ENCODE data around the gene DBNDD1.
"Not testable (repeated sequence)": the region's sequence is repeated elsewhere in the genome, so short reads cannot be mapped to it uniquely, and the experiment has no call there.

Gene DBNDD1

GRCh38 chr16:90010676-90011507 lies 8.4 kb downstream of the DBNDD1 start:
- no peak for DNase-seq

DNA sequence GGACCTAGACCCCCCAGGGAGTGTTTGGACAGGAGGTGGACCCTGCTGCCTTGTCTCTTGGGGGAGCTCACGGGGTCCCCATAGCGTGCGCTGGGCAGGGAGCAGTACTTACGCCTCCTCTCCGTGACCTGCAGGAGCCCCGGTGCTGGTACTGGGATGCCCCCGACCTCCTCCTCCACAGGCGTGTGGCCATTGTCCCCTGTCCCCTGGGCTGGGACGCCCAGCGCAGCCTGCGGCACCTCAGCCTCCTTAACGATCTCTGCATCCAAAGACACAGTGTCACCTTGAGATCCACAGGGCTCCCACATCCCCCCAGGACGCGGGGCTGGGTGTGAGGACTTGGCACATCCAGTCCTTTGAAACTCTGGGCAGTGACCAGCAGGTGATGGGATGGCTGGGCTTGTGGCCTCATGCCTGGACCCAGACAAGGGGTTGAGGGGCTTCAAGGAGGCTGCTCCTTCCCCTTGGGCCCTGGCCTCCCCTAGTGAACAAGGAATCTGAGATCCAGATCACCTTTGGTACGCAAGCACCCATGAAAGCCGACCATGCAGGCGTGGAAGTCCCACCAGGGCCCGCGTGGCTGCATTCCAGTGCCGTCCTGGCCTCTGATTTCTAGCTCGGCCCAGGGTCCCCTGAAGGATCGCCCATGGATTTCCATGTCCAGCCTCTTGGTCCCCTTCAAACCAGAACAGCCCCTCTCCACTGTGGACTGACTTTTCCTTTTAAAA lies 9.9 kb downstream of the DBNDD1 start:
- no peak for DNase-seq

DNA sequence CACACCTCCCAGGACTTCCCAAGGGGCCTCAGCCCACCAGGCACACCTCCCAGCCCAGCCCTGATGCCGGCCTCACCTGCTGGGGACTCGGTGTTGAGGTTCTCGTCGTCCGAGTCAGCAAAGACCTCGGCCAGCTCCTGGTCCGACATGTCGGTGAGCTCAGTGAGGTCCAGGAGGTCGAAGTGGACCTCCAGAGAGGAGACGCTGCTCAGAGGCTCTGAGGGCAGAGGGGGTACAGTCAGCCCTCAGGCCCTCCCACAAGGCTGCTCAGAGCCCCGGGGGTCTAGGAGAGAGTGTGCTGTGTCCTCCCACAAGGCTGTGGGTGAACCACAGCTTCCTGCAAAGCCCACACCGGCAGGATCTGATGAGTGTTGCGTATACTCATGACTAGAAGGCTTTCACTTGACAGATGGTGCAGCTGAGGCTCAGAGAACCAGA lies 10.5 kb downstream of the DBNDD1 start:
- peak; percentile 59 for DNase-seq

GRCh38 chr16:90007635-90008234 lies 11.5 kb downstream of the DBNDD1 start:
- not testable (repeated sequence) for DNase-seq

- no peak for DNase-seq
These were observed 12.2 kb downstream of the DBNDD1 start for GRCh38 chr16:90007015-90007414.

DNA sequence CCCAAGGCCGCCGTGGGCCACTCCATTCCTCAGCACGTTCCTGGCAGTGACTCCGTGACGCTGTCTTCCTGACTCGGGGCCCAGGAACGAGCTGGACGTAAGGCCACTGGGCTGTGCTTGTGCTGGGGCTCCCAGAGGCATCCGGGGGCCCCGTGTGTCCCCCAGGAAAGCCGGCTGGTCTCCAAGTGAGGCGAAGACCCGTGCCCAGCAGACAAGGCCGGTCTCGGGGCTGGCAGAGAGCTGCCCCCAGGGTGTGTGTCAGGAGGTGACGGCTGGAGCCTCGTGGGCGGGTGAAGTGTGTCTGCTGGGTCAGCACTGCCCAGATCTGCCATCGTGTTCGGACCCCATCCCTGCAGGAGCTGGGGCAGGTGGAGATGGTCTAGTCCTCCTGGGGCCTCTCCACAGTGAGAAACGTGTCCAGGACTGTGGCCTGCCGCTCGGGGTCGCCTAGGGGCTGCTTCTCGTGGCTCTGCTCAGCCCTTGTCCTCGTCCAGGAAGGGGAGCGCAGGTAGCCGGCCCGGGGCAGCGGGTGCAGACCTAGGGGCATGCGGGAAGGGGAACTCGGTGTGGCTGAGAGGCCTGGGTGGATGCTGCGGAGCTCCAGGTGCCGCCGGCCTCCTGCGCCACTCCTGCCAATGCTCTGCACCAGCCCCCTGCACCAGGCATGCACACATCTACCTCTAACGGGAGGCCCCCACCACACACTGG lies 13.1 kb downstream of the DBNDD1 start:
- DNase-seq = no peak

- DNase-seq = no peak
These were observed 14.7 kb downstream of the DBNDD1 start for GRCh38 chr16:90004577-90004976.

DNA sequence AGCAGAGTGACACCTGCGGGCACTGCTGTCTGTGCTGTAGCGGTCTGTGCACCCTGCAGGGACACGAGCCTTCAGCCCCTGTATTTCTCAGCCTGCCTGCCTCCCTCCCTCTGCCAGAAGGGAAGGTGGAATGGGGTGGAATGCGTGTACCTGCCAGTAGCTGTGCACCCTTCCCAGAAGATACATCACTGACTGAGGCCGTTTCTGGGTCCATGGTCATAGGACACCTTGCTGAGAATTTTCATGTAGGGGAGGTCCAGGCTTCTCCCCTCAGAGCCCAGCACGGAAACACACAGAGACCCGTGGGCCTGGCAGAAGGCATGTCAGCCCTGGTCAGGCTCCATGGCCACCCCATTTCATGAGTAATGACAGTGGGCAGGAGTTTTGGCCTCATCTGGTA lies 16.5 kb downstream of the DBNDD1 start:
- no peak for DNase-seq

DNA sequence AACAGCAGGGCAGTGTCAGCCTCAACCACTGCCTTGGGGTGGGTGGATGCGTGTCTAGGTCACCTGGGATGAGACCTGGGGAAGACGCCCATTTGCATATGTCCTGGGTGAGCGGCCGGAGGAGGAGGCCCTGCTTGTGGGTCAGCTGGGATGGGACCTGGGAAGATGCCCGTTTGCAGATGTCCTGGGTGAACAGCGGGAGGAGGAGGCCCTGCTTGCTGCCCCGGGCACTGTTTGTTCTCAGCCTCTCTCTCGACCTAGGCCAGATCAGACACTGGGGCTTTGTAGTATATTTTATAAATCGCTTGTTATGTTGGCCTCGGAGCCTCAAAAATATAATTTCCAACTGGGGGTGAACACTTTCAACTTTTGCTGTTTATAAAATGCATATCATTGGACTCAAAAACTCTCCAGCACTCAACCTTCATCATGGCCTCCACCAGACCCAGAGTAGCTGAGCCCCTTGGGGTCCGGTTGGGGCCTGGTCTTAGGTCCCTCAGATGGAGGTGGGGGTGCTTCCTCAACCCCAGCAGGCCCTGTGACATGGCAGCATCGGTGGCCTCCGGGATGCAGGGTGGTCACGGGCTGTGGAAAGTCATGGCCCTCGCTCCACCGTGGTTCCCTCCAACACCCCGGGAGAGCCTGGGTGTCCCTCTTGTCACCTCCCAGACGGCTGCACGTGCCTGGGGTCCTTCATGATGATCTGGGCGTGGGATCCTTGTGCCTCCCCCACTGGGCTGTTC lies 17.3 kb downstream of the DBNDD1 start:
- DNase-seq = no peak

DNA sequence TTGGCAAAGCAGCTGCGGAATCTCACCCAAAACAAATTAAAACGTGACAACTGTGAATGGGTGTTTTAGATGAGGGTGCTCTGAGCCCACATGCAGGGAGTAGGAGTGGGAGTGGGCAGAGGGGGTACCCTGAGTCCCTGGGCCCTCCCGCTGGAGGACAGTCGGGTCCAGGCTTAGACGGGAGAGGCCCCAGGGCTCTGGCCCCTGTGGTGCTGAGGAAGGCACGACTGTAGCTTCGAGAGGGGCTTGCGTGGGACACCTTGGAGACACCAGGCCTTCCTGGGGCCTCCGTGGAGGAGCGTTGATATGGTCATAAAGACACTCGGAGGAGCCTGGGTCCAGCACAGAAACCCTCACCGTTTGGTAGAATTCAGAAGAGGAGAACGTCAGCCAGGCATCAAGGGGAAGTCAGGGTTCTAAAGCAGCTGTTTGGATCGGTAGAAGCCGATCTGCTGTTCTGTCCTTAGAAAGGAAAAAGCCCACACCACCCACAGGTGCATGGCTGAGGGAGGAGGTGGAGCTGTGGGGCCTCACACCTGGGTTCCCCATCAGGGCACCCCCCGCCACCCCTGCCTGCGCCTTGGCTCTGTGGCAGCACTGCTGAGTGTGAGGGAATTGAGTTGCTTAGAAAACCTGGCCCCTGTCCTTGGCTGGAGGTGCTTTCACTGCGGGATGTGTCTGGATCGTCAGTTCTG lies 18.4 kb downstream of the DBNDD1 start:
- no peak for DNase-seq

GRCh38 chr16:89999831-90000574 lies 19.3 kb downstream of the DBNDD1 start:
- no peak for DNase-seq

GRCh38 chr16:89996178-89996489 lies 23.1 kb downstream of the DBNDD1 start:
- no peak for DNase-seq

DNA sequence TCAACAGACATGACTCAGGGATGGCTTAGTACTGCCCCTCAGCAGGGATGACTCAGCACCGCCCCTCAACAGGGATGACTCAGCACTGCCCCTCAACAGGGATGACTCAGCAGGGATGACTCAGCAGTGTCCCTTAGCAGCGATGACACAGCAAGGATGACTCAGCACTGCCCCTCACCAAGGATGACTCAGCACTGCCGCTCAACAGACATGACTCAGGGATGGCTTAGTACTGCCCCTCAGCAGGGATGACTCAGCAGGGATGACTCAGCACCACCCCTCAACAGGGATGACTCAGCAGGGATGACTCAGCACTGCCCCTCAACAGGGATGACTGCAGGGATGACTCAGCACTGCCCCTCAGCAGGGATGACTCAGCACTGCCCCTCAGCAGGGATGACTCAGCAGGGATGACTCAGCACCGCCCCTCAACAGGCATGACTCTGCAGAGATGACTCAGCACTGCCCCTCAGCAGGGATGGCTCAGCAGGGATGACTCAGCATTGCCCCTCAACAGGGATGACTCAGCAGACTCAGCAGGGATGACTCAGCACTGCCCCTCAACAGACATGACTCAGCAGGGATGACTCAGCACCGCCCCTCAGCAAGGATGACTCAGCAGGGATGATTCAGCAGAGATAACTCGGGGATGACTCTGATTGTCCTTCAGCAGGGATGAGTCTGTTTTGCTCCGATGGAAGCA lies 23.6 kb downstream of the DBNDD1 start:
- DNase-seq = not testable (repeated sequence)

- not testable (repeated sequence) for DNase-seq
These were observed 24.4 kb downstream of the DBNDD1 start for GRCh38 chr16:89994721-89995474.

DNA sequence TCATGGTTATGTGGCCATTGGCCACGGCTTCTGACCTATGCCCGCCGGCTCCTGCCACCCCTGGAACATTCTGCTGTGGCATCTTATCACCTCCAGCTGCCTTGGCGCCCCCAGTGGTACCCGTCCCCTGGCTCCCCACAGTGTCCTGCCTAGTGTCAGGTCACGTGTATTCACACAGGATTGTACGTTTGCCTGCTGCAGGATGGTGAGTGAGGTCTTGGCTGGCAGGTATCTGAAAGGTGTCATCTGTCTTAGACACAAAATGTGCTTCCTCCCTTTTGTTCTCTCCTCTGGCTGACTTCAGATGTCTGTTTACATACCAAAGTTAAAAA lies 24.9 kb downstream of the DBNDD1 start:
- DNase-seq = no peak

DNA sequence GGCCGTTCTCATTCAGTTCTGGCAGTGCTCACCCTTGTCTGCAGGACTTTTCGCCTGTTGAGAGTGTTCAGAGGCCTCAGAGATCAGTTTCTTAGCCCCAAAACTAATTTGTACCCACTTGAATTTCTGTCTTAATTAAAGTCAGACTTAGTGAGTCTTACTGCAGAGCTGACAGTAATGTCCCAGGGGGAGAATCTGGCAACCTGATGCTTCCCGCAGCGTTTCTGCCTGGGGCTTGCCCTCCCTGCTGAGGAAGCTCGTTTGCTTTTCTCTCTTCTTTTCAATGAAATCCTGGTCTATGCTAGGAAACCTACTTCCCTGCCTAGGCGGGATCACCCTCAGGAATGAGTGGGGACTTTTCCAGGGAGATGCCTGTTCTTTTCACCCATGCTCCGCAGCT lies 25.3 kb downstream of the DBNDD1 start:
- DNase-seq = no peak

- no peak for DNase-seq
These were observed 25.9 kb downstream of the DBNDD1 start for GRCh38 chr16:89993377-89993776.

GRCh38 chr16:89990799-89991198 lies 28.5 kb downstream of the DBNDD1 start:
- no peak for DNase-seq

- DNase-seq = no peak
These were observed 30.3 kb downstream of the DBNDD1 start for GRCh38 chr16:89988951-89989350.

DNA sequence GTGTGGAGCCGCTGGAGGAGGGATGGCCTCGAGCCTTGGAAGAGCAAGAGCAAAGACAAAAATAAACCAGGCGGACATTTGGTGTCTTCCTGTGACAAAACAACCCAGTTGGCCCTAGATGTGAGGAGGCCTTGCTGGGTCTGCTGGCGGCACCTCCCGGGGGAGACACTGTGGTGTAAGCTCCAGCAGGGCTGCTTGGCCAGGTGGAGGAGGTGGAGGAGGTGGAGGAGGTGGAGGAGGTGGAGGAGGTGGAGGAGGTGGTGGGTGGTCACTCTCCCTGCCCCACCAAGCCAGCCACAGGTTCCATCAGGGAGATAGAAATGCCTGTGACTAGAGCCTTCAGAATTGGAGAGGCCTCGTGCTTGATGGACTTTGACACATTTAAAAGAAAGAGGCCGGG lies 32.1 kb downstream of the DBNDD1 start:
- DNase-seq = no peak

All from central memory CD4-positive, alpha-beta T cell (primary cell).